ENCODE data around the gene SREBF2.

DNA sequence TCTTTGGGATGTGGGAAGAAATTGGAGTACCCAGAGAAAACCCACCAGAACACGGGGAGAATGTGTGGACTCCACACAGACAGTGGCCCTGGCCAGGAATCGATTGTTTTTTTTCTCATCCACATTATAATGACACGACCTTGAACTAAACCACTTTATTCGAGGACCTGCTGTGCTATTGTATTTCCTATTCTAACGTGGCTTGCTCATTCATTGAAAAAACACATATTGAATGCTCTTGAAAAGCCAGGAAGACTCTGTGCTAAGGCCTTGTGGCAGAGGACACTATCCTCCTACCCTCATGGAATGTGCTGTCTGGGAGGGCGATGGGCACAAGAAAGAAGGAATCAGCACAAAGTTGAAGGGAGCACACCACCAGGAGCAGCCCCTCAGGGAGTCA lies 9.1 kb upstream of the SREBF2 start:
- TF ChIP-seq, protein P1, sequence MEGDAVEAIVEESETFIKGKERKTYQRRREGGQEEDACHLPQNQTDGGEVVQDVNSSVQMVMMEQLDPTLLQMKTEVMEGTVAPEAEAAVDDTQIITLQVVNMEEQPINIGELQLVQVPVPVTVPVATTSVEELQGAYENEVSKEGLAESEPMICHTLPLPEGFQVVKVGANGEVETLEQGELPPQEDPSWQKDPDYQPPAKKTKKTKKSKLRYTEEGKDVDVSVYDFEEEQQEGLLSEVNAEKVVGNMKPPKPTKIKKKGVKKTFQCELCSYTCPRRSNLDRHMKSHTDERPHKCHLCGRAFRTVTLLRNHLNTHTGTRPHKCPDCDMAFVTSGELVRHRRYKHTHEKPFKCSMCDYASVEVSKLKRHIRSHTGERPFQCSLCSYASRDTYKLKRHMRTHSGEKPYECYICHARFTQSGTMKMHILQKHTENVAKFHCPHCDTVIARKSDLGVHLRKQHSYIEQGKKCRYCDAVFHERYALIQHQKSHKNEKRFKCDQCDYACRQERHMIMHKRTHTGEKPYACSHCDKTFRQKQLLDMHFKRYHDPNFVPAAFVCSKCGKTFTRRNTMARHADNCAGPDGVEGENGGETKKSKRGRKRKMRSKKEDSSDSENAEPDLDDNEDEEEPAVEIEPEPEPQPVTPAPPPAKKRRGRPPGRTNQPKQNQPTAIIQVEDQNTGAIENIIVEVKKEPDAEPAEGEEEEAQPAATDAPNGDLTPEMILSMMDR (IDR thresholded peaks at IDR 0.05): no peak
- TF ChIP-seq POLR2A (IDR thresholded peaks at IDR 0.05): no peak
- TF ChIP-seq POLR2AphosphoS5 (IDR thresholded peaks at IDR 0.05): no peak
